Measurements from ENCODE around the gene NCAPH2.
"Not testable (repeated sequence)": the region's sequence is repeated elsewhere in the genome, so short reads cannot be mapped to it uniquely, and the experiment has no call there.

NCAPH2 gene

GRCh38 chr22:50532824-50533796 lies 25.1 kb downstream of the NCAPH2 start:
- Mint-ChIP-seq H3K36me3 (ENCODE audit: low read depth) (peaks cover 5% of the 10 kb centered on the region), H3K27me3 (no peaks in the 10 kb centered on the region), H3K9me3 (no peaks in the 10 kb centered on the region), H3K4me3 (peak overlapping the region; percentile 88), H3K27ac (peak overlapping the region; percentile 78), H3K4me1 (peaks cover 44% of the 10 kb centered on the region)
- DNase-seq = no peak
- ATAC-seq = no peak

GRCh38 chr22:50533856-50534711 lies 26.1 kb downstream of the NCAPH2 start:
- not testable (repeated sequence) for ATAC-seq; H3K27me3 Mint-ChIP-seq; H3K9me3 Mint-ChIP-seq; H3K4me3 Mint-ChIP-seq; DNase-seq; H3K36me3 Mint-ChIP-seq (ENCODE audit: low read depth)
- Mint-ChIP-seq H3K4me1 (peaks cover 46% of the 10 kb centered on the region), H3K27ac (peak overlapping the region; percentile 62)

GRCh38 chr22:50535113-50535512 lies 27.1 kb downstream of the NCAPH2 start:
- Mint-ChIP-seq H3K27me3 (no peaks in the 10 kb centered on the region), H3K4me3 (no peak overlapping the region), H3K9me3 (no peaks in the 10 kb centered on the region), H3K4me1 (peaks cover 55% of the 10 kb centered on the region), H3K36me3 (ENCODE audit: low read depth) (no peaks in the 10 kb centered on the region), H3K27ac (no peak overlapping the region)
- no peak for ATAC-seq
- no peak for DNase-seq

GRCh38 chr22:50536226-50536625 lies 28.2 kb downstream of the NCAPH2 start:
- no peak overlapping the region for H3K27ac Mint-ChIP-seq
- H3K4me3 Mint-ChIP-seq = no peak overlapping the region

GRCh38 chr22:50537765-50538164 lies 29.7 kb downstream of the NCAPH2 start:
- no peak for DNase-seq
- no peak for ATAC-seq
- peak overlapping the region; percentile 97 for H3K27ac Mint-ChIP-seq
- H3K4me3 Mint-ChIP-seq = peak overlapping the region; percentile 1
- peaks cover 8% of the 10 kb centered on the region for H3K36me3 Mint-ChIP-seq (ENCODE audit: low read depth)
- no peaks in the 10 kb centered on the region for H3K27me3 Mint-ChIP-seq
- peaks cover 75% of the 10 kb centered on the region for H3K4me1 Mint-ChIP-seq
- peaks cover 6% of the 10 kb centered on the region for H3K9me3 Mint-ChIP-seq

More at GRCh38 chr22:50536226-50536625, 28.2 kb downstream of the NCAPH2 start:
- Mint-ChIP-seq H3K27me3 (no peaks in the 10 kb centered on the region), H3K9me3 (no peaks in the 10 kb centered on the region), H3K36me3 (ENCODE audit: low read depth) (peaks cover 2% of the 10 kb centered on the region), H3K4me1 (peaks cover 63% of the 10 kb centered on the region)
- ATAC-seq (no peak), DNase-seq (no peak)

- no peak for ATAC-seq
- no peak for DNase-seq
- H3K4me1 Mint-ChIP-seq = peaks cover 72% of the 10 kb centered on the region
- H3K36me3 Mint-ChIP-seq (ENCODE audit: low read depth) = peaks cover 8% of the 10 kb centered on the region
- H3K27ac Mint-ChIP-seq = peak overlapping the region; percentile 90
- H3K27me3 Mint-ChIP-seq = no peaks in the 10 kb centered on the region
- H3K9me3 Mint-ChIP-seq = peaks cover 6% of the 10 kb centered on the region
- H3K4me3 Mint-ChIP-seq = peak overlapping the region; percentile 50
These were observed 32.4 kb downstream of the NCAPH2 start for GRCh38 chr22:50540381-50540780.

GRCh38 chr22:50541667-50542026 lies 33.6 kb downstream of the NCAPH2 start:
- not testable (repeated sequence) for ATAC-seq; H3K36me3 Mint-ChIP-seq (ENCODE audit: low read depth); H3K27me3 Mint-ChIP-seq; H3K9me3 Mint-ChIP-seq; DNase-seq
- H3K4me1 Mint-ChIP-seq = peaks cover 81% of the 10 kb centered on the region
- H3K4me3 Mint-ChIP-seq = peak overlapping the region; percentile 21
- H3K27ac Mint-ChIP-seq = peak overlapping the region; percentile 90

GRCh38 chr22:50542416-50542927 lies 34.4 kb downstream of the NCAPH2 start:
- ATAC-seq (no peak), DNase-seq (no peak)
- H3K9me3 Mint-ChIP-seq = peaks cover 6% of the 10 kb centered on the region
- H3K4me3 Mint-ChIP-seq = peak overlapping the region; percentile 21
- peaks cover 74% of the 10 kb centered on the region for H3K4me1 Mint-ChIP-seq
- no peaks in the 10 kb centered on the region for H3K27me3 Mint-ChIP-seq
- H3K36me3 Mint-ChIP-seq (ENCODE audit: low read depth) = peaks cover 8% of the 10 kb centered on the region
- H3K27ac Mint-ChIP-seq = peak overlapping the region; percentile 90

GRCh38 chr22:50544078-50544745 lies 36.2 kb downstream of the NCAPH2 start:
- peaks cover 6% of the 10 kb centered on the region for H3K9me3 Mint-ChIP-seq
- ATAC-seq = peak; percentile 65
- H3K27me3 Mint-ChIP-seq = no peaks in the 10 kb centered on the region
- DNase-seq = peak; percentile 89
- peaks cover 8% of the 10 kb centered on the region for H3K36me3 Mint-ChIP-seq (ENCODE audit: low read depth)
- H3K27ac Mint-ChIP-seq = peak overlapping the region; percentile 73
- H3K4me1 Mint-ChIP-seq = peaks cover 64% of the 10 kb centered on the region
- peak overlapping the region; percentile 55 for H3K4me3 Mint-ChIP-seq

GRCh38 chr22:50544746-50545253 lies 36.8 kb downstream of the NCAPH2 start:
- ATAC-seq = no peak

GRCh38 chr22:50545522-50546325 lies 37.7 kb downstream of the NCAPH2 start, which contains the start of gene KLHDC7B:
TSS of gene KLHDC7B (plus strand) at chr22:50545899. CDS start at chr22:50546244, 345 bp downstream.
- H3K4me1 Mint-ChIP-seq = peaks cover 61% of the 10 kb centered on the region
- H3K4me3 Mint-ChIP-seq = peak within 1 kb of the TSS; percentile 55
- H3K27ac Mint-ChIP-seq = peak within 1 kb of the TSS; percentile 73
- H3K36me3 Mint-ChIP-seq (ENCODE audit: low read depth) = peaks cover 8% of the 10 kb centered on the region
- no peak for DNase-seq
- no peaks in the 10 kb centered on the region for H3K27me3 Mint-ChIP-seq
- peak; percentile 15 for ATAC-seq
- peaks cover 6% of the 10 kb centered on the region for H3K9me3 Mint-ChIP-seq

More at GRCh38 chr22:50544746-50545253, 36.8 kb downstream of the NCAPH2 start:
- Mint-ChIP-seq H3K36me3 (ENCODE audit: low read depth) (peaks cover 8% of the 10 kb centered on the region), H3K9me3 (peaks cover 6% of the 10 kb centered on the region), H3K27me3 (no peaks in the 10 kb centered on the region), H3K4me1 (peaks cover 61% of the 10 kb centered on the region), H3K4me3 (peak overlapping the region; percentile 55), H3K27ac (peak overlapping the region; percentile 73)
- no peak for DNase-seq

GRCh38 chr22:50546326-50547262 lies 38.6 kb downstream of the NCAPH2 start:
- peaks cover 54% of the 10 kb centered on the region for H3K4me1 Mint-ChIP-seq
- no peak for ATAC-seq
- H3K27ac Mint-ChIP-seq = no peak overlapping the region
- peaks cover 7% of the 10 kb centered on the region for H3K36me3 Mint-ChIP-seq (ENCODE audit: low read depth)
- no peaks in the 10 kb centered on the region for H3K27me3 Mint-ChIP-seq
- H3K9me3 Mint-ChIP-seq = peaks cover 6% of the 10 kb centered on the region
- peak overlapping the region; percentile 36 for H3K4me3 Mint-ChIP-seq
- DNase-seq = no peak

Measured in activated naive CD8-positive, alpha-beta T cell treated with anti-CD3 and anti-CD28 coated beads, Interleukin-2, amount 50 U/mL, for 24 hours (primary cell).